ENCODE results near the gene SLC27A3.

The SLC27A3 gene

GRCh38 chr1:153774780-153775457 is at the start of gene SLC27A3:
Gene SLC27A3, plus strand, starts transcription at chr1:153775407. Its CDS starts 91 bp downstream, at chr1:153775498.
- Histone ChIP-seq H3K36me3 (replicated peaks; ENCODE audit: low read depth, low read length) (peaks cover 38% of the 10 kb centered on the region), H3K79me2 (ENCODE audit: low read length) (no peaks in the 10 kb centered on the region), H2AFZ (ENCODE audit: low read depth, low read length) (peak within 1 kb of the TSS; percentile 52; the same call in 1 of the 2 replicates), H3K9me3 (ENCODE audit: insufficient read depth, low read length) (no peaks in the 10 kb centered on the region), H3K4me2 (ENCODE audit: low read length) (peak within 1 kb of the TSS; percentile 67), H3K4me1 (ENCODE audit: low read length) (peaks cover 12% of the 10 kb centered on the region; the same call in 1 of the 2 replicates), H3K9ac (ENCODE audit: low read length) (peak within 1 kb of the TSS; percentile 53), H4K20me1 (ENCODE audit: insufficient read depth, low read length) (no peaks in the 10 kb centered on the region), H3K4me3 (ENCODE audit: low read length) (peak within 1 kb of the TSS; percentile 81), H3K27me3 (ENCODE audit: low read depth, low read length) (no peaks in the 10 kb centered on the region), H3K27ac (ENCODE audit: low read length) (no peak within 1 kb of the TSS)
- TF ChIP-seq, protein P1, sequence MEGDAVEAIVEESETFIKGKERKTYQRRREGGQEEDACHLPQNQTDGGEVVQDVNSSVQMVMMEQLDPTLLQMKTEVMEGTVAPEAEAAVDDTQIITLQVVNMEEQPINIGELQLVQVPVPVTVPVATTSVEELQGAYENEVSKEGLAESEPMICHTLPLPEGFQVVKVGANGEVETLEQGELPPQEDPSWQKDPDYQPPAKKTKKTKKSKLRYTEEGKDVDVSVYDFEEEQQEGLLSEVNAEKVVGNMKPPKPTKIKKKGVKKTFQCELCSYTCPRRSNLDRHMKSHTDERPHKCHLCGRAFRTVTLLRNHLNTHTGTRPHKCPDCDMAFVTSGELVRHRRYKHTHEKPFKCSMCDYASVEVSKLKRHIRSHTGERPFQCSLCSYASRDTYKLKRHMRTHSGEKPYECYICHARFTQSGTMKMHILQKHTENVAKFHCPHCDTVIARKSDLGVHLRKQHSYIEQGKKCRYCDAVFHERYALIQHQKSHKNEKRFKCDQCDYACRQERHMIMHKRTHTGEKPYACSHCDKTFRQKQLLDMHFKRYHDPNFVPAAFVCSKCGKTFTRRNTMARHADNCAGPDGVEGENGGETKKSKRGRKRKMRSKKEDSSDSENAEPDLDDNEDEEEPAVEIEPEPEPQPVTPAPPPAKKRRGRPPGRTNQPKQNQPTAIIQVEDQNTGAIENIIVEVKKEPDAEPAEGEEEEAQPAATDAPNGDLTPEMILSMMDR (IDR thresholded peaks at IDR 0.05; ENCODE audit: low read depth, low read length) = no peak
- no peak for TF ChIP-seq EZH2phosphoT487 (IDR thresholded peaks at IDR 0.05; ENCODE audit: low read depth)

DNA sequence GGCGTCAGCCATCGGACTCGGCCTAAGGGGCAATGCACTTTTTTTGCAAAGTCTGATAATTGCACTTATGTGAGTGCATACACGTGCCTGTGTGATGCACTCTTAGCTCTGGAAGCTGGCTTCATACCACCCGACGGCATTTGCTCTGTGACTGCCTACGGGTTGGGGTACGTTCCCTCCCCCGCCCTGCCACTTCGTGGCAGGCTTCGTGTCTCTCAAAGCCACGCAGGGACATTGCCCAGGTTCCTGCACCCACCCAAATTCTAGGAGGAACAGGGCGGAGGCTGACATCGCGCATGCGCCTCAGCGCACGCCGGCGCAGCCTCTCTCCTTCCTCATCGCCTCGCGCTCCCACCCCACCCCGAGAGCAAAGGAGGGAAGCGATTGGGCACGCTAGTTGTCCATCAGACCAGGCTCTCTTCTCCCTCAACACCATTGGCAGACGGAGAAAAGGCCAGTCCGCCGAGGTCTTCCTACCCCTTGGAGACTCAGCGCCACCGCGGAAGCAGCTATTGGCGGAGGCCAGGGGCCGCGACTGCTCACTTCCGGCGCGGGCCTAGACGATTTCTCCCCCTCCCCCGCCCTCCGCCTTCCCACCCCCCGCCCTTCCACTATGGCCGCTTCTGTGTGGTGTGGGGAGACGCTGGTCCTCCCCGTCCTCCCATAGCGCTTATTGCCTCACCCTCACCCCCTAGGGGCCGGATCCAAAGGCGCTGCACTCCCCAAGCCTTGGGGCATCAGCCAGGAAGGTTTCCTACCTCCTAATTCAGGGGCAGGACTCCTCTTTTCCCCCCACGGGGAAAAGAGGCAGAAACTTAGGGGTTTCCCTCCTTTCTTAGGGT is 47.5 kb upstream of the SLC27A3 start, which contains the start of gene INTS3:
INTS3 (plus strand) TSS at position 588 of the 842 bp plus-strand sequence. CDS start 585 bp downstream, outside the sequence.
- peak within 1 kb of the TSS; percentile 84 for H3K4me2 ChIP-seq (ENCODE audit: low read length)
- no peaks in the 10 kb centered on the region for H3K27me3 ChIP-seq (ENCODE audit: low read depth, low read length)
- H3K79me2 ChIP-seq (ENCODE audit: low read length) = peaks cover 34% of the 10 kb centered on the region
- no peak for TF ChIP-seq EZH2phosphoT487 (IDR thresholded peaks at IDR 0.05; ENCODE audit: low read depth)
- TF ChIP-seq, protein P1 (IDR thresholded peaks at IDR 0.05; ENCODE audit: low read depth, low read length) = no peak
- peak within 1 kb of the TSS; percentile 92 for H3K4me3 ChIP-seq (ENCODE audit: low read length)
- no peaks in the 10 kb centered on the region for H4K20me1 ChIP-seq (ENCODE audit: insufficient read depth, low read length)
- no peaks in the 10 kb centered on the region for H3K9me3 ChIP-seq (ENCODE audit: insufficient read depth, low read length)
- peak within 1 kb of the TSS; percentile 28; the same call in 1 of the 2 replicates for H2AFZ ChIP-seq (ENCODE audit: low read depth, low read length)
- H3K36me3 ChIP-seq (replicated peaks; ENCODE audit: low read depth, low read length) = peaks cover 8% of the 10 kb centered on the region
- H3K4me1 ChIP-seq (ENCODE audit: low read length) = peaks cover 21% of the 10 kb centered on the region
- H3K27ac ChIP-seq (ENCODE audit: low read length) = peak within 1 kb of the TSS; percentile 74
- peak within 1 kb of the TSS; percentile 99 for H3K9ac ChIP-seq (ENCODE audit: low read length)

GRCh38 chr1:153728305-153729066 is 46.7 kb upstream of the SLC27A3 start:
- no peak overlapping the region; the same call in 1 of the 2 replicates for H2AFZ ChIP-seq (ENCODE audit: low read depth, low read length)
- H3K4me3 ChIP-seq (ENCODE audit: low read length) = peak overlapping the region; percentile 92
- peak overlapping the region; percentile 74 for H3K27ac ChIP-seq (ENCODE audit: low read length)
- no peaks in the 10 kb centered on the region for H3K9me3 ChIP-seq (ENCODE audit: insufficient read depth, low read length)
- peak overlapping the region; percentile 99 for H3K9ac ChIP-seq (ENCODE audit: low read length)
- peaks cover 36% of the 10 kb centered on the region for H3K79me2 ChIP-seq (ENCODE audit: low read length)
- no peaks in the 10 kb centered on the region for H3K27me3 ChIP-seq (ENCODE audit: low read depth, low read length)
- TF ChIP-seq, protein P1 (IDR thresholded peaks at IDR 0.05; ENCODE audit: low read depth, low read length) = no peak
- no peak for TF ChIP-seq EZH2phosphoT487 (IDR thresholded peaks at IDR 0.05; ENCODE audit: low read depth)
- H3K36me3 ChIP-seq (replicated peaks; ENCODE audit: low read depth, low read length) = peaks cover 10% of the 10 kb centered on the region
- H4K20me1 ChIP-seq (ENCODE audit: insufficient read depth, low read length) = no peaks in the 10 kb centered on the region
- peaks cover 21% of the 10 kb centered on the region for H3K4me1 ChIP-seq (ENCODE audit: low read length)
- H3K4me2 ChIP-seq (ENCODE audit: low read length) = peak overlapping the region; percentile 84
